Activated naive CD4-positive, alpha-beta T cell treated with anti-CD3 and anti-CD28 coated beads for 36 hours (primary cell): ENCODE data around the gene SEH1L. TPM values are rescaled to one million over a fixed set of nuclear protein-coding genes. Genes with fewer than 3 reads are reported as not detected.

Experiments used
- CTCF ChIA-PET: fragments of 350-600 bp; sonication (Branson Sonifier 250); formaldehyde crosslinking; loops from one replicate; lab custom pipeline; 2021; ENCODE audit warnings: antibody characterized with exemption; lab: Charles Lee
- DNase-seq: peaks from one replicate; pipeline ENCODE4 v3.0.0-alpha.2; 2020
- H3K27ac Mint-ChIP-seq: one replicate; pipeline ENCODE4 v1.8.0; 2021; ENCODE audit warnings: mild to moderate bottlenecking, mixed read lengths
- H3K27me3 Mint-ChIP-seq: one replicate; pipeline ENCODE4 v1.8.0; 2021; ENCODE audit warnings: low read depth, mixed read lengths
- H3K36me3 Mint-ChIP-seq: one replicate; pipeline ENCODE4 v1.8.0; 2021; ENCODE audit warnings: low read depth, mixed read lengths
- H3K4me1 Mint-ChIP-seq: one replicate; pipeline ENCODE4 v1.8.0; 2021; ENCODE audit warnings: low read depth, mixed read lengths
- H3K4me3 Mint-ChIP-seq: one replicate; pipeline ENCODE4 v1.8.0; 2021; ENCODE audit warnings: mild to moderate bottlenecking, moderate library complexity, mixed read lengths
- H3K9me3 Mint-ChIP-seq: one replicate; pipeline ENCODE4 v1.8.0; 2021; ENCODE audit warnings: mixed read lengths
- intact Hi-C: fragments of 100-400 bp; cut with micrococcal nuclease; formaldehyde crosslinking; loops from one replicate; pipeline ENCODE4 v1.15.1; 2023
- total RNA-seq, 2 experiments: library from RNA; stranded (reverse); gene quantifications; one replicate each; pipeline ENCODE4 v1.2.3, GENCODE V29; 2021

The SEH1L gene
- total RNA-seq, 2 experiments from 2014 or later: 82.6 to 85.4 TPM

DNA sequence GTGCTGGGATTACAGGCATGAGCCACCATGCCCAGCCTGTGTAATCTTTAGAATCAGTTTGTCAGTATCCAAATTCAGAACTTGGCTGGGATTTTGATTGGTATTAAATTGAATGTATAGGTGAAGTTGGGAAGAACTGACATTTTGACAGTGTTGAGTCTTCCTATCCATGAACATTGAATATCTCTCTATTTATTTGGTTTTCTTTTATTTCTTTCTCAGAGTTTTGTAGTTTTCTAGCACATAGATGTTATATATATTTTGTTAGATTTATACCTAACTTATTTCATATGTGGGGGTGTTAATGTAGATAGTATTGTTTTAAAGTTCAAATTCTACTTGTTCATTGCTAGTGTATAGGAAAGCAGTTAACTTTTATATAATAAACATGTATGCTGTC lies 74.8 kb downstream of the SEH1L start:
- Mint-ChIP-seq H3K4me3 (no peak overlapping the region), H3K9me3 (no peaks in the 10 kb centered on the region), H3K36me3 (peaks cover 56% of the 10 kb centered on the region), H3K27me3 (no peaks in the 10 kb centered on the region), H3K27ac (no peak overlapping the region), H3K4me1 (peaks cover 10% of the 10 kb centered on the region)
- intact Hi-C loops: no loop called here
- no peak for DNase-seq
- CTCF ChIA-PET: interaction anchor here (0.6 to 0.7 kb wide), 3 partner anchors 31 to 350 kb away, joined by 3 to 5 read pairs (median 4); no protein-coding TSS in a partner anchor

DNA sequence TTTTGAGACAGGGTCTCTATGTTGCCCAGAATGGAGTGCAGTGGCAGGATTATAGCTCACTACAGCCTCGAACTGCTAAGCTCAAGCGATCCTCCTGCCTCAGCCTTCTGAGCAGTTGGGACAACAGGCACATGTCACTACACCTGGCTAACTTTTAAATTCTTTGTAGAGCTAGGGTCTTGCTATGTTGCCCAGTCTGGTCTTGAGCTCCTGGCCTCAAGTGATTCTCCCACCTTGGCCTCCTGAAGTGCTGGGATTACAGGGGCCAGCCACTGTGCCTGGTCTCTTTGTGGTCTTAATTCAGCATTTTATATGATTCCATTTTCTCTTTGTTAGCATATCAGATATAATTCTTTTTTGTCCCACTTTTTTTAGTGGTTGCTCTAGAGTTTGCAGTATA lies 77.4 kb downstream of the SEH1L start:
- intact Hi-C loops: no loop called here
- H3K4me1 Mint-ChIP-seq: peaks cover 3% of the 10 kb centered on the region
- no peaks in the 10 kb centered on the region for H3K27me3 Mint-ChIP-seq
- H3K36me3 Mint-ChIP-seq: peaks cover 44% of the 10 kb centered on the region
- H3K27ac Mint-ChIP-seq: no peak overlapping the region
- H3K9me3 Mint-ChIP-seq: no peaks in the 10 kb centered on the region
- CTCF ChIA-PET: no interaction called here
- DNase-seq: no peak
- no peak overlapping the region for H3K4me3 Mint-ChIP-seq

DNA sequence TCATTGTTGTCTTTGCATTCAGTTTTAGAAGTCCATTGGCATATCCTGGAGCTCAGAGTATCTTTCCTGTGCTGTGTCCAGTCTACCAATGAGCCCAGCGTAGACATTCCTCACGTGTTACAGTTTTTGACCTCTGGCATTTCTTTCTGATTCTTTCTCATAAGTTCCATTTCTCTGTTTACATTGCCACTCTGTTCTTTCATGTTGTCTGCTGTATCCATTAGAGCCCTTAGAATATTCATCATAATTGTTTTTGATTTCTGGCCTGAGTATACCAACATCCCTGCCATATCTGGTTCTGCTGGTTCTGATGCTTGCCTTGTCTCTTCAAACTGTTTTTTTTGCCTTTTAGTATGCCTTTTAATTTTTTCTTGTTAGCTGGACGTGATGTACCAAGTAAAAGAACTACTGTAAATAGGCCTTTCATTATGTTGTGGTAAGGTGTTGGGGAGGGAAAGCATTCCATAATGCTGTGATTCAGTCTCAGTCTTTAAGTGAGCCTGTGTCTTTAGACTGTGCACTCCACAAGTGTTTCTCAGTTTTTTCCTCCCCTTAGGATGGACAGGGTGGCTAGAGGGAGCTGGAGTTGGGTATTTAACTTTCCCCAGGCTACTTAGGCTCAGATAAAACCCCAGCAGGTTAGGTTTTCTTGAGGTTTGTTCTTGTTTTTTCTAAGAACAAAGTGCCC lies 78.9 kb downstream of the SEH1L start:
- no peak overlapping the region for H3K27ac Mint-ChIP-seq
- CTCF ChIA-PET: no interaction called here
- peaks cover 41% of the 10 kb centered on the region for H3K36me3 Mint-ChIP-seq

DNA sequence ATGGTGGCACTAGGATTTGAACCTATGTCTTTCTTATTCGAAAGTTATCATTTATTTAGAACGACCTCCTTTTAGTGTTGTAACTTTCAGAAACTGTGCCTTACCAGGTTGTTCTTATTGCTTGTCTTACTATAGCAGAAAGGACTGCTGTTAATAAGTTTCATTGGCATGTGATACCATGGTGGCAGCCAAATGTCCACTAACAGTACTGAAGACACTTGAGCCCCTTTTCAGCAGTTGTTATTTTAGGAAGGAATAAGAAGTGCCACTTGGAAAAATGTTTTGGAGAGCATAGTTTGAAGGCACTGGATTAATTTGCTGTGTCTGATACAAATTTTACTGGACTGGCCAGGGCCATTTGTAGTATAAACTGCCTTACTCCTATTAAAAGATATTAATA lies 81.1 kb downstream of the SEH1L start:
- H3K27ac Mint-ChIP-seq: no peak overlapping the region
- no peaks in the 10 kb centered on the region for H3K27me3 Mint-ChIP-seq
- H3K9me3 Mint-ChIP-seq: no peaks in the 10 kb centered on the region
- H3K4me3 Mint-ChIP-seq: no peak overlapping the region
- H3K4me1 Mint-ChIP-seq: no peaks in the 10 kb centered on the region
- peaks cover 40% of the 10 kb centered on the region for H3K36me3 Mint-ChIP-seq
- DNase-seq: no peak
- CTCF ChIA-PET: no interaction called here
- intact Hi-C loops: no loop called here

More for the DNA sequence above, 78.9 kb downstream of the SEH1L start:
- H3K9me3 Mint-ChIP-seq: no peaks in the 10 kb centered on the region
- no peak overlapping the region for H3K4me3 Mint-ChIP-seq
- no peaks in the 10 kb centered on the region for H3K27me3 Mint-ChIP-seq
- DNase-seq: no peak
- intact Hi-C loops: no loop called here
- peaks cover 2% of the 10 kb centered on the region for H3K4me1 Mint-ChIP-seq

DNA sequence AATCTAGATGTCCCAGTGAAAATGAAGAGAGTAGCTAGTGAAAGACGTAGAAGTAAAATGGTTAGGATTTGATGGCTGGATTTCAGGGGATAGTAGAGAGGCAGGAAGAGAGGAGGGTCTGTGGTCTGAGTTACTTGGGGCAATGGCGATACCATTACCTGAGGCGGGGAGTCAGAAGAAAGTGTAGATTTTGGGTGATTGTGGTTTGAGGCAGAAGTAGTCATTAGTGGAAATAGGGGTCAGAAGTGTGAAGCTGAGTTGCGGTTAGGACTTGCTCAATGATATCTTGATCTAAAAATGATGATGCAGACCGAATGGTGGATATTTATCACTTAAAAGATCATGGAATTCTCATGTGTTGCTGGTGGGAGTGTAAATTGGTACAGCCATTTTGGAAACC lies 84.4 kb downstream of the SEH1L start:
- H3K36me3 Mint-ChIP-seq: peaks cover 36% of the 10 kb centered on the region
- CTCF ChIA-PET: no interaction called here
- intact Hi-C loops: no loop called here

DNA sequence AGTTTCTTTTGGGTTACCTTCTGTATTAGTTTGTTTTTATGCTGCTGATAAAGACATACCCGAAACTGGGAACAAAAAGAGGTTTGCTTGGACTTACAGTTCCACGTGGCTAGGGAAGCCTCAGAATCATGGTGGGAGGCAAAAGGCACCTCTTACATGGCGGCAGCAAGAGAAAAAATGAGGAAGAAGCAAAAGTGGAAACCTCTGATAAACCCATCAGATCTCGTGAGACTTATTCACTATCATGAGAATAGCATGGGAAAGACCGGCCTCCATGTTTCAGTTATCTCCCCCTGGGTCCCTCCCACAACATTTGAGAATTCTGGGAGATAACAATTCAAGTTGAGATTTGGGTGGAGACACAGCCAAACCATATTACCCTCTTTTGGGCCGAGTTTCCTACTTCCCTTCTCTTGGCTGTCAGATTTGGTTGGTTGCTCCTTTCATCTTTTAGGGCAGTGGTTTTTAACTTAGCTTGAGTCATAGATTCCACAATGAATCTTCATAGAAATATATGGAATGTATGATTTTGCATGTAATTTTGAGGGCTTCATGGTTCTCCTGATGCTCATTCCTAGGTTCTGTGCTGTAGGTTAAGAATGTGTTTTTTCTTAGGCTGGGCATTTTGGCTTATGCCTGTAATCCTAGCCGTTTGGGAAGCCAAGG lies 87.6 kb downstream of the SEH1L start:
- Mint-ChIP-seq H3K27ac (no peak overlapping the region), H3K36me3 (peaks cover 42% of the 10 kb centered on the region), H3K4me3 (no peak overlapping the region), H3K4me1 (no peaks in the 10 kb centered on the region), H3K27me3 (no peaks in the 10 kb centered on the region), H3K9me3 (no peaks in the 10 kb centered on the region)
- CTCF ChIA-PET: interaction anchor here (0.7 kb wide), 1 partner anchor 724 kb away, joined by 3 read pairs; no protein-coding TSS in a partner anchor
- DNase-seq: no peak
- intact Hi-C loops: no loop called here

More for the DNA sequence above, 84.4 kb downstream of the SEH1L start:
- DNase-seq: no peak
- Mint-ChIP-seq H3K4me3 (no peak overlapping the region), H3K9me3 (no peaks in the 10 kb centered on the region), H3K4me1 (no peaks in the 10 kb centered on the region), H3K27ac (no peak overlapping the region), H3K27me3 (no peaks in the 10 kb centered on the region)

DNA sequence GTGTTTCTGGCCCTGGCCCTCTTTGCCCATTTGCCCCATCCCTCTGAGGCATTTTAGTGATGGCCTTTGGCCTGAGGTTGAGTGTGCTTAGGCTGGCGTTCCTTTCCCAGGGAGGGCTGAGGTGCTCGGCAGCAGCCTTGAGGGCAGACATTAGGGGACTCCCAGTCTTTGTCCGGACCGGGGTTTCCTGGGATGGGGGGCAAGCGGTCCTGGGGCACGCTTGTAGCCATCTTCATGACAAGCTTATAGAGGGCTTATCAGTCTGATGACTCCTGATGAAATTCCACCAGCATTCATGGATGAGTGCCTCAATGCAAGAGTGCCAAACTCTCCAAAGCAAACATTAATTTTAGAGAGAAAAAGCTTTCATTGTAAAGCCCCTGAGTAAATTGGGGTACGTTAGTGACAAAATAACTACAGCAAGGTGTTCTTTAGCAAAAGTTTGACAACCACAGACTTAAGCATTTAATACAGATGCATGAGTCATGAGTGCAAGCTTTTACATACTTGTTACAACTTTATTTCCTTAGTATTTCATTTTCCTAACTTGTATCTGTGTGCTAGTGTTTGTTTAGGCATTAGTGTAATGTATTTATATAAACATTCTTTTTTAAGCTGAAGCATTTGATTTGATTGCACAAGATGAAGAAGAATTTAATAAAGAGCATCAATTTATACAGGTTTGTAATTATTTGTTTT lies 89.0 kb downstream of the SEH1L start:
- H3K36me3 Mint-ChIP-seq: peaks cover 40% of the 10 kb centered on the region
- intact Hi-C loops: no loop called here
- H3K9me3 Mint-ChIP-seq: no peaks in the 10 kb centered on the region
- no peak for DNase-seq
- CTCF ChIA-PET: interaction anchor here (1.0 kb wide), 1 partner anchor 74 kb away, joined by 3 read pairs; no protein-coding TSS in a partner anchor
- H3K27ac Mint-ChIP-seq: no peak overlapping the region
- no peaks in the 10 kb centered on the region for H3K4me1 Mint-ChIP-seq
- H3K27me3 Mint-ChIP-seq: no peaks in the 10 kb centered on the region
- no peak overlapping the region for H3K4me3 Mint-ChIP-seq

Other genes starting within 250 kb of the SEH1L start
- gene CEP76, start 245.3 kb upstream of the SEH1L start, total RNA-seq: 10 to 100 TPM; 14.8 to 18.0 TPM
- 100 to 1,000 TPM in 1 of 2 experiments, 10 to 100 TPM in 1; 99.2 to 107 TPM for gene PSMG2, start 245.0 kb upstream of the SEH1L start, total RNA-seq
- 10 to 100 TPM; 68.5 to 71.8 TPM for gene PTPN2, start 63.8 kb upstream of the SEH1L start, total RNA-seq
- gene CEP192, start 43.4 kb downstream of the SEH1L start, total RNA-seq: 10 to 100 TPM; 32.7 to 33.6 TPM